HG03342 (cell line): ENCODE results near the gene CCDC106.

Source experiments
- ATAC-seq: cut with Tn5 transposase; IDR thresholded peaks from one replicate; pipeline ENCODE4 v1.9.1; 2021; ENCODE audit warnings: mild to moderate bottlenecking, moderate library complexity; ENCODE audit not compliant: unreplicated experiment

Gene CCDC106

DNA sequence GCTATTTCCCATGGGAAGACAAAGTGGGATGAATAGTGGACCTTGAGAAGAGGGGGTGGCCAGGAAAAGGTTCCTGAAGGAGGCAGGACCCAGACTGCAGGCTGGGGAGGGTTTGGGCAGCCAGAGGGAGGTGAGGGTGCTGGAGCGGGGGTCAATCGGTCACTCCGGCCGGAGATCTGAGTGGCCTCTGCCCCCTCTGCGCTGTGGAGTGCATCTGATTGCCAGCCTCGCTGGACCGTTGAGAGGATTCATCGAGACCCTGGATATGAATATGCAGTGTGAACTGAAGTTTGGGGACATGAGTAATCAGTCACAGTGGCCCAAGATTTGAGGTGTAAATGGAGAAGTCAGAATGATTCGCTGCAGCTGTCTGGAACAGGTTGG, 12.7 kb upstream of the CCDC106 start:
- ATAC-seq: no peak

DNA sequence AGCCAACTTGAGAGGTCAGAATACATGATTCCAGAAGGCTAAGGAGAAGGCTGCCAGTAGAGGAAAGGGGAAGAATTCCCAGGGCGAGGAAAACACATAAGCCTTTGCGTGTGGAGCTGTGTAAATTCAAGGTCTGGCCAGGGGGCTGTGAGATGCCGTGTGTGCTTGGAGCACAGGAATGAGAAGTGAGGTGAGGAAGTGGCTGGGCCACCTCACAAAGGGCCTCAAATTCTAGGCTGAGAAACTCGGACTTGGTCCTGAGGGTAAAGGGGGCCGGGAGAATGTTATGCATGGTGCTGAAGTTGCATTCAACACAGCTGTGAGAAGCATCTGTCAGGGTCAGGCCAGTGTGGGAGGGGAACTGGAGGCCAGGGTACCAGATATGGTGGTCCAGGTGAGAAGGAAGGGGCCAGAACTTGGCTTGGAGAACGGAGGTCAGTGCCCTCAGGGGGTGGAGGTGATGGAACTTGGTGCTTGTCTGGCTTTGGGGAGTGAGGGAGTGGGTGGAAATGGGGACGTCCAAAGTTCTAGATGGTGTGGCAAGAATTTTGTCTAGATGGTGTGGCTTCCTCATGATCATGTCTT, 12.1 kb upstream of the CCDC106 start:
- ATAC-seq: no peak

DNA sequence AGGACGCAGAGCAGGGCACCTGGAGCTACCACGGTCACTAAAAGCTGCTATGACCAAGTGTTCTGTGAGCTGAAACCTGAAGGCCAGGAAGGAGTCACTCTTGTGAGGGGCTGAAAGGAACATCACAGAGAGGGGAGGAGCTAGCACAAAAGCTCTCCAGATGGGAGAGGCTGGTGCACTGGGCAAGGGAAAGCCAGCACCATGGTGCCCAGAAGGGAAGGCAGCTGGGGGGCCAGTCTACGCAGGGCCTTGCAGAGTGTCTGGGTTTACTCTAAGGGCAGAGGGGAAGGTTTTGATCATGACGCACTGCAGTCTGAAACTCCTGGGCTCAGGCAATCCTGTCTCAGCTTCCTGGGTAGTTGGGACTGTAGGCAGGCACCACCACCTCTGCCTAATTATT, 11.3 kb upstream of the CCDC106 start:
- ATAC-seq: no peak

DNA sequence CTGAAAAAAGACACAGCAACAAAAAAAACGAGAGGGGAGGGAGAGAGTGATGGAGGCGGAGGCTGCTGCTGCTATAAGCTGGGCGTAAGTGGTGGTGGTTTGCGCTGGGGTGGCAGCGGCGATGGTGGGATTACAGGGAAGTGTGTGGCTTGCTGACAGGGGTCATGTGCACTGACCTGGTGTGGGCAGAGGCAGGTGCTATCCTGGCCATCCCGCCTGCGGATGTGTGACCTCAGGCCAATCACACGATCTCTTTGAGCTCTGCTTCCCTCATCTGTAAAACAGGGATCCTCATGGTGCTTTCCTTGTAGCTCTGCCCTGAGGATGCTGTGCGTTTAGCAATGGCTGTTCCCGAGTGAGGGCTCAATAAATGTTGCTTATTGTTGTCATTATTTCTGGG, 10.5 kb upstream of the CCDC106 start:
- no peak for ATAC-seq

DNA sequence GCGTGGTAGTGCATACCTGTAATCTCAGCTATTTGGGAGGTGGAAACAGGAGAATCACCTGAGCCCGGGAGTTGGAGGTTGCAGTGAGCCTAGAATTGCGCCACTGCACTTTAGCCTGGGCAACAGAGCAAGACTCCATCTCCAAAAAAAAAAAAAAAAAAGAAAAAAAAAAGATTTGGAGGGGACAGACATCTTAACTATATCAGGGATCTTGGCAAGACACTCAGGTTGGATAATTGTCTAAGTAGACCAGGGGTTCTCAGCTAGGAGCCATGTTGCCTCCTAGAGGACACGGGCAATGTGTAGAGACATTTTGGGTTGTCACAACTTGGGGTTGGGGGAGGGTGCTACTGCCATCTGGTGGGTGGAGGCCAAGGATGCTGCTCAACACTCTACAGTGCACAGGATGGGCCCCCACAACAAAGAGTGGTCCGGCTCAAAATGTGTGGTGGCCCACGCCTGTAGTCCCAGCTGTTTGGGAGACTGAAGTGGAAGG, 9.1 kb upstream of the CCDC106 start:
- no peak for ATAC-seq

DNA sequence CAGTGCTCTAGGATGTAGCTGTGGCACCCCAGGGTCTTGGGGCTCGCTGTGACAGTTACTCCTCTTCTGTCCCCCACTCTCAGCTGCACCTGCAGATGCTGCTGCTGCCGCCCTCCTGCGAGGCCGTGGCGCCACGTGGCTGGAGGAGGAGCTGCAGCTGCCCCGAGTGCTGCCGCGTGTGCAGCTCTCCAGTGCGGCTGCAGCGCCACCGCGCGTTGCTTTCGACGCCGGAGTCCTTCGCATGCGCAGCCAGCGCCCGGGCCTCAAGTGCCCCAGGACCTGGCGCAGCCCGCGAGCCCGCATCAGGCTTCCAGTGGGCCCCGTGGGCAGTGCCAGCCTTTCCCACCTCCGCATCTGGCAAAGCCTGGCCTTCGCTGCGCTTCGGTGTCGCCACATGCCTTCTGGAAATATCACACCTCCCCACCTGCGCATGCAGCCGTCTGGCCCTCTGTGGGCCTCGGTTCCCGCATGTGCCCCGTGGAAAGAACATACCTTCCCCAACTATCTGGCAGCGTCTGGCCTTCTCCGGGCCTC, 7.9 kb upstream of the CCDC106 start:
- ATAC-seq: no peak

DNA sequence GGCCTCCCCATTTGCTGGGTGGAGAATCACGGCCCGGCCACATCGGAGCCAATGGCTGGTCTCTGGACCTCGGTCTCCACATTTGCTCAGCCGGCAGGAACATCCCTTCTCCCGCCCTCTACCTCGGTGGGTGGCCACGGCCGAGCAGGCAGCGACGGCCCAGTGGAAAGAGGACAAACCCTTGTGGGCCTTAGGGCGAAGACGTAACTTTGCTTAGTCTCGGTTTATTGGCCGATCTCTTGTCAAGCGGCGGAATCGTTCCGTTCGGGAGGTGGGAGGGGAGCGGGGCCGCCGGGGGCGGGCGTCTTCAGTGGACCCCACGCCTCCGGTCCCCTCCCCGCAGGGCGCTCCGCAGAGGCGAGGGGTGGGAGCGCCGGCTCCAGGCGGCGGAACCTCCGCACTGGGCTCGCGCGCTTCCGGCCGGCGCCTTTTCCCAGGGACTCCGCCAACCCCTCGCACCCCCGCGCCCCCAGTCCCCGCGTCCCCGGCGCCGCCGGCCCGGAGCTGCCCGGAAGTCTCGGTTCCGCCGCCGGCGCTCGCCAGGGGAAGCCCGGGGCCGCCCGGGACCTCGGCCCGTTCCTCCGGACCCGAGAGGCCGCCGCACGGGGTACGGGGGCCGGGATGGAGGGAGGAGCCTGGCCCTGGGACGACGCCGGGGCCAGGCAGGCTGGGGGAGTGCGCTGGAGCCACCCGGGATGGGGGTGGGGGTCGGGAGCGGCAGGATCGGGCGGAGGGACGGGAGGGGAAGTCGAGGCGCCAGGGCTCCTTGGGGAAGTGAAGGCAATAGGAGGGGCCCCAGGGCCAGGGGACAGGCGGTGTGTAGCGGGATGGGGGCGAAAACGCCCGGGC, 7.2 kb upstream of the CCDC106 start, which contains the start of gene ZNF580:
TSS of gene ZNF580 (plus strand) at position 426 of the 849 bp plus-strand sequence. CDS start 1,507 bp downstream, outside the sequence.
- ATAC-seq: no peak

DNA sequence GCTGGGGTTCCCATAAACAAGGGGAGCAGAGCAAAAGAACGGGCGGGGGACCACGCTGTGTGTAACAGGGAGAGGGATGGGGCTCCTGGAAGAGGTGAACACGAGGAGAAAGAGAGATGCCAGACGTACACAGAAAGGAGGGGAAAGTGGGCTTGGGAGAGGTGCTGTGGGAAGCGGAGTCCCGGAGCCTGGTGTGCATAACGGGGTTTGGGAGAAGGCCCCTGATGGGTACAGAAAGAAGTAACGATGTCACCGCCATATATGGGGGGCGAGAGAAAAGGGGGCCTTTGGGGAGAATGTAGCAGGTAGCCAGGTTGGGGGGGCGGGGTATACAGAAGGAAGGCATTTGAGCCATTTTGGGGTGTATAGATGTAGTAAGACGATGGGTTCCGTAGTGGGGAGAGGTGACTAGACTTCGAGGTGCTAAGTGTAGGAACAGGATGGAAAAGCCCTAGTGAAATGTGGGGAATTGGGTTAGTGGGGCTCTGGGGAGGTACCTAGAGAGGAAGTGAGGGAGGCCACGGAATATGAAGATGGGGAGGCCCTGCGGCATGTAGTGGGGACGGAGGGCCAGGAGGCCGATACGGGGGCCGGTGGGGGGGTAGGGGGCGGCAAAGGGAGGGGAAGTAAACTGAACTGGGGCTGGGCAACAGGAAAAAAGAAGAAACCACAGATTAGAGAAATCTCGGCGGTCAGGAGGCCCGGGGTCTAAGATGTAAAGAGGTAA, 6.4 kb upstream of the CCDC106 start:
- ATAC-seq: no peak

DNA sequence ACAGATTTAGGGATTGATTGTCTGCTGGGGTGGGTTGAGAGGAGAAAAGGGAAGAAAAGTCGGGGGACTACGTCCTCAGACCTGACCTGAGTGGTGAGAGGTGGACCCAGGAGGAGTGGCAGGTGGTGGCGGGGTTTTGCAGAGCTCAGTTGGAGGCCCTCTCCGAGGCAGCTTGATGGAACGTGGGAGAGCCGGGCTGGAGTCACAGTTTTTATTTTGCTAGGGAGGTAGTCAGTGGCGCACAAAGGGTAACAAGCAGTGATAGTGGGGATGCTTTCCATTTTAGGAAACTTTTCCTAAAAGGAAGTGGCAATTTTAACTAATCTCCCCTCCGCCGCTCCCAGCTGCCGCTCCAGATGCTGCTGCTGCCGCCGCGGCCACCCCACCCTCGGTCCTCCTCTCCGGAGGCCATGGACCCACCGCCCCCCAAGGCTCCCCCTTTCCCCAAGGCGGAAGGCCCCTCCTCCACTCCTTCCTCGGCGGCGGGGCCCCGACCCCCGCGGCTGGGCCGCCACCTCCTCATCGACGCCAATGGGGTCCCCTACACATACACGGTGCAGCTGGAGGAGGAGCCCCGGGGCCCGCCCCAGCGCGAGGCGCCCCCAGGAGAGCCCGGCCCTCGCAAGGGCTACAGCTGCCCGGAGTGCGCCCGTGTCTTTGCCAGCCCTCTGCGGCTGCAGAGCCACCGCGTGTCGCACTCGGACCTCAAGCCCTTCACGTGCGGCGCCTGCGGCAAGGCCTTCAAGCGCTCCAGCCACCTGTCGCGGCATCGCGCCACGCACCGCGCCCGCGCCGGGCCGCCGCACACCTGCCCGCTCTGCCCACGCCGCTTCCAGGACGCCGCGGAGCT, 5.6 kb upstream of the CCDC106 start:
- ATAC-seq: no peak

DNA sequence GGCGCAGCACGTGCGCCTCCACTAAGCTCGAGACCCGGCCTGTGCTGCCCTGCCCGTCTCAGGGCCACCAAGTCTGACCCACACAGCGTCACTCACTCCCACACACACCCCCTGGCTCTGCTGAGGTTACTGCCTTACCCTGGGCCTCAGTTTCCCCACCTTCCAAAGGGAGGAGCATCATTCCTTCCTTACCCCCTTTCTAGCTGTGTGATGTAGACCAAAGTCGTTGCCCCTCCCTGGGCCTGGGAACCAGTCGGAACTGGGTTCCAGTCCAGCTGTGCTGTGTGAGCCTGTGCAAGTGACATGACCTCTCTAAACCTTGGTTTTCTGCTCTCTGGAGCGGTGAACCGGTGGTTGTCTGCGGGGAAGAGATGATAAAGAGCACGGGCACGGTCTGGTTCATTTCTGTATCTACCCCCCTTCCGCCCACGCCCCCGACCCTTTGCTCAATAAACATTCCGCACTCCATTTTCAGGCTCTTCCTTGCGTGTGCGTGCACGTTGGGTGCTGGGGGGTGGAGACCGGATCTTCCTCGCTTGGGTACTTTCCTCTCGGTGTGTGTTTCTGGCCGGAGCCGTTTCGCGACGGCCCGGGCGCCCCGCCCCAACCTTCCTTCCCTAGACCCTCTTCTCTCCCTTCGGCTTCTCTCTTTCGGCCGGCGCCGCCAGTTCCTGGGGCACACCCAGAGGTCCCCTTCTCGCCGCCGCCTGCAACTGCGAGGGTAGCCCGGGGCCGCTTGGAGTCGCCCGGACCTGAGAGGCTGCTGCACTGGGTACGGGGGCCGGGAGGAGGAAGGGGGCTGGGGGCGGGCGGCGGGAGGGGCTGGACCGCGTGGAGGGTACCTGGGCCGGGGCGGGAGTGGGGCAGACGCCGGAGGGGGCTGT, 4.8 kb upstream of the CCDC106 start, which contains the start of gene ZNF581:
TSS of gene ZNF581 (plus strand) at position 647 of the 884 bp plus-strand sequence. CDS start 923 bp downstream, outside the sequence.
- peak; percentile 25 for ATAC-seq

DNA sequence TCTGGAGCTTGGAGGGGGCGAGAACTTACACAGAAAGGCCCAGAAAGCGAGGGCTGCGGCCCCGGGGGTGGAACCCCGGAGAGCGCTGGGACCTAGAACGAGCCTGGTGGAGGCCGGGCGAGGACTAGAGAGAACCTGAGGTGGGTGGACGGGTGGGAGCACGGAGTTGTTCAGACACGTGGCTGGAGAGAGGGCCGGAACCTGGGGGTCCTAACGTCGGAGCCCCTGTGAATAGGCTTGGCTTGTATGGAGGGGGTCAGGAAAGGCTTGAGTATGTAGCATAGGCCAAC, 4.2 kb upstream of the CCDC106 start:
- ATAC-seq: no peak

DNA sequence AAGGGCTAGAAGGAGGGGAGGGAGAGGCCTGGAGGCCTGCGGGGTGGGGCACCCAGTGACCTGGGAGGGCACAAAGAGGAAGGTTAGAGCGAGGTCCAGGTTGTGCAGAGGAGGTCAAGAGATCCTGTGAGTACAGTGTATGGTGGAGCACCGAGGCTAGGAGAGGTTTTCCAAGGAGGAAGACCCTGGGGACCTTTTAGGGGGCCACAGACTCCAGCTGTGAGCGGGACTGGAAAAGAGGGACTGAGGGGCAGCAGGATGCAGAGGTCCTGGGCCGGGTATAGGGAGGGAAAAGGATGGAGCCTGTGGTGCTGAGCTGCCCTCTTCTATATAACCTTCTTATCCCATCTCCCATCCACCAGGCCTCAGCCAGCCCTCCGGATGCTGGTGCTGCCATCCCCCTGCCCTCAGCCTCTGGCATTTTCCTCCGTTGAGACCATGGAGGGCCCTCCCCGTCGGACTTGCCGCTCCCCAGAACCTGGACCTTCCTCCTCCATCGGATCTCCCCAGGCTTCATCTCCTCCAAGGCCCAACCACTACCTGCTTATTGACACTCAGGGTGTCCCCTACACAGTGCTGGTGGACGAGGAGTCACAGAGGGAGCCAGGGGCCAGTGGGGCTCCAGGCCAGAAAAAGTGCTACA, 3.7 kb upstream of the CCDC106 start:
- ATAC-seq: no peak

DNA sequence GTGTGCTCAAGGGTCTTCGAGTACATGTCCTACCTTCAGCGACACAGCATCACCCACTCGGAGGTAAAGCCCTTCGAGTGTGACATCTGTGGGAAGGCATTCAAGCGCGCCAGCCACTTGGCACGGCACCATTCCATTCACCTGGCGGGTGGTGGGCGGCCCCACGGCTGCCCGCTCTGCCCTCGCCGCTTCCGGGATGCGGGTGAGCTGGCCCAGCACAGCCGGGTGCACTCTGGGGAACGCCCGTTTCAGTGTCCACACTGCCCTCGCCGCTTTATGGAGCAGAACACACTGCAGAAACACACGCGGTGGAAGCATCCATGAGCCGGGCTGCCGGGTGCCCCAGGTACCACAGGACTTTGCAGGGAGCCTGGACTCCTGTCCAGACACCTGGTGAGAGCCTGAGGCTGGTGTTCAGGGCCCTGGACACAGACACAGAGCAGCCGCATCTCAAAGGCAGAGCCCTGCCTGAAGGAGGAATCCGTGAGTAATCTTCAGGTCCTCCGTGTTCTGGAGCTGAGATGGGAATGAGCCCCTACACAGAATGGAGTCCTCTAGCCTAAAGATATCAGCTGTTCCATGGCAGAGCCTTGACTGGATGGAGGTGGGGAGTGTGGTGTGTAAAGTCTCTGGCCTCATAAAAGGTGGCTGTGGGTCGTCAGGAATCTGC, 3.0 kb upstream of the CCDC106 start:
- no peak for ATAC-seq

DNA sequence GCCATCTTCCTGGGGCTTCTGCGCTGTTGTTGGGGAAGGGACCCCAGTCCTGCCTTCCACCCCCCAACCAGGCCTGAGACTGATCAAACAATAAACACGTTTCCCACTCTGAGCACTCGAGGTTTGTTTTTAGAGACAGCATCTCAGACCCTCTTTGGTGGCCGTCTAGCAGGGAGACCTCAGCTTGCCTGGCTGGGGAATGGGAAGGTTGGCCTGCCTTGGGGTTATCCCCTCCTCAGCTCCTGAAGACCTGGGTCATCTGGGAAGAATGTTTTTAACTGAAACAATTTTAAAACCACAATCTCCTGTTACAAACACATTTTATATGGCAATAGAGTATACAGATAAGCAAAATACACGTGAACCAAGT, 2.5 kb upstream of the CCDC106 start:
- ATAC-seq: no peak

DNA sequence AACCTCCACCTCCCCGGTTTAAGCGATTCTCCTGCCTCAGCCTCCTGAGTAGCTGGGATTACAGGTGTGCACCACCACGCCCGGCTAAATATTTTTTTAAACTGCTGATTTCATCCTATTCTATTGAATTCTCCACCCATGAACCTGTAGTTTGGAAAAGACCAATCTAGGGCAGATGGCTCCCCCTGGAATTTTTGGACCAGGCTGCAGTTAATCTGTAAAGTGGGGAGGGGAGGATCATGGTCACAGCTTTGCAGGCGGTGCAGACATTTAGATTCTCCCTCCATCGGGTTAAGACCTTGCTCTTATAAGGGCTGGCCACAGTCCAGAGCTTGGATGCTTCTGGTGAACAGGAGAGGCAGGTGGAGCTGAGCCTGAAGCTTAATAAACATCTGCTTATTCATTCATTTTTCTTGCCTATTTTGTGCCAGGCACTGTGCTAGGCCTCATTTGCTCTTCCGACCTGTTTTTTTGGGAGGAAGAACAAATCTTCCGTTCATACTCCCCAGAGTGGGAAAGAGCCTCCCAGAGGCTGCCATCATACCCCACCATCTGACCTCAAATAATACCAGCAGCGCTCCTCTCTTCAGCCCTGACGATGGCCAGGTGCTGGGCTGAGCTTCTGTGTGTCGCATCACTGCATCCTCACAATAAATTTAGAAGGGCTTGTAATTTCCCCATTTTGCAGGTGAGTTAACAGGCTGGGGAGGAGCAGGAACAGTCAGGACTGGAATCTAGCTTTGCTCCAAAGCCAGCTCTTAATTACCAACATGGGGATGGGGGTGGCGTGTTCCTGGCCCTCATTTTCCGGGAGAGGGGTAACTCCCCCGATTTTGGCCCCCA, 902 bp upstream of the CCDC106 start:
- ATAC-seq: no peak

DNA sequence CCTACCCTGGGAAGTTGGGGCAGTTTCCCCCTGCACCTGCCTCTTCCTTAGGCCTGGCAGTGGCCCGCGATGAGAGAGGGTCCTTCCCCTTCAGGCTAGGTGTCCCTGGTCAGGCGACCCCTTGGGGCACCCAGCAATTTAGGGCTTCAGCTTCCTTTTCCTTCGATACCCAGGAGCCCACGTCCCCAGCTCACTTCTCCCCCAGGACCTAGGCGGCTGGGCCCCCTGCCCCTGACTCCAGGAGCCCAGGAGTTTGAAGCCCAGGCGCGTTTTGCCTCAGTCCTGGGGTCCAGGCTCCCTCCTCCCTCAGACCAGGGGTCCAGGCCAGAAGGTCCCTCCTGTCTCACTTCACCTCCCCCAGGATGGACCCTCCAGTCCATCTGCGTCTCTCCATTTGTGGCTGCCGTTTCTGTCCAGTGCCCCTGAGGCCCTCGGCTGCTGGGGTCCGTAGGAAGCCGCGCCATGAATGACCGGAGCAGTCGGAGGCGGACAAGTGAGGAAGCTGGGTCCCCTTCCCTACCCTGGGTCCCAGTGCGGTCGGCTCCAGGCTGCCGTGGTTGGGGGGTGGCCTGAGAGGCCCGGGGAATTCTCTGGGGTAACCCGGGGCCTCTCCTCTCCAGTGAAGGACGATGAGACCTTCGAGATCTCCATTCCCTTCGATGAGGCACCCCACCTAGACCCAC, 714 bp downstream of the CCDC106 start:
- no peak for ATAC-seq
